GM12878 (cell line): ENCODE data around the gene NOS1AP. TPM values are rescaled to one million over a fixed set of nuclear protein-coding genes. Genes with fewer than 3 reads are reported as not detected.

Experiments used
- ATAC-seq: fragments of 200-7000 bp; cut with Tn5 transposase; 3 replicates; pipeline ENCODE4 v1.9.1; 2020; ENCODE audit warnings: mild to moderate bottlenecking, moderate library complexity
- BruUV-seq: library from RNA; stranded (reverse); fragments of 400-500 nt; replicated peaks from 2 replicates; lab custom pipeline; 2021; lab: Mats Ljungman, UMichigan
- CTCF ChIA-PET: fragments of 300-600 bp; sonication (Branson Sonifier 250); formaldehyde crosslinking; extraction: SDS; loops from one replicate; lab custom pipeline; 2021; ENCODE audit warnings: inconsistent platforms; lab: Yijun Ruan, JAX
- POLR2A ChIA-PET: fragments of 350-600 bp; formaldehyde crosslinking; extraction: SDS; loops from one replicate; lab custom pipeline; 2021; ENCODE audit warnings: inconsistent platforms; lab: Charles Lee
- RAD21 ChIA-PET: fragments of 300-600 bp; sonication (Branson Sonifier 250); formaldehyde crosslinking; loops from one replicate; lab custom pipeline; 2023; ENCODE audit warnings: antibody characterized with exemption; ENCODE audit not compliant: unreplicated experiment; lab: Charles Lee
- SMC1A ChIA-PET: fragments of 300-600 bp; sonication (Branson Sonifier 250); formaldehyde crosslinking; loops from one replicate; lab custom pipeline; 2023; ENCODE audit not compliant: unreplicated experiment, uncharacterized antibody; lab: Charles Lee
- DNase-seq: peaks from one replicate; pipeline ENCODE4 v3.0.0-alpha.2; 2011; ENCODE audit warnings: low read depth, low spot score
- FAIRE-seq: peaks from 3 replicates; lab custom pipeline; 2011; peaks lifted over from hg19 to GRCh38; lab: Jason Lieb, UNC
- H2AFZ ChIP-seq: 2 replicates; pipeline ENCODE4 v1.6.0; 2011; ENCODE audit warnings: low read depth, low read length, control low read depth; ENCODE audit not compliant: control insufficient read depth
- H3K27ac ChIP-seq: 2 replicates; pipeline ENCODE4 v1.5.1; 2011; ENCODE audit warnings: control low read depth; ENCODE audit not compliant: control insufficient read depth, insufficient read depth
- H3K27me3 ChIP-seq, 2 experiments: replicated peaks in 1 of 2; 2 replicates each; pipeline versions ENCODE4 v1.6.0 to v1.6.1; 2011; ENCODE audit warnings: low read length in 1 of 2; ENCODE audit not compliant: control insufficient read depth in 2 of 2, insufficient read depth in 2 of 2
- H3K36me3 ChIP-seq, 2 experiments: 2 replicates each; pipeline ENCODE4 v1.5.1; 2011; ENCODE audit warnings: low read length in 1 of 2; ENCODE audit not compliant: control insufficient read depth in 2 of 2, insufficient read depth in 2 of 2
- H3K4me1 ChIP-seq: 2 replicates; pipeline ENCODE4 v1.6.1; 2011; ENCODE audit warnings: mild to moderate bottlenecking, low read length, moderate library complexity, mixed read lengths; ENCODE audit not compliant: control insufficient read depth, insufficient read depth
- H3K4me2 ChIP-seq: 2 replicates; pipeline ENCODE4 v1.6.0; 2011; ENCODE audit warnings: control low read depth; ENCODE audit not compliant: control insufficient read depth, insufficient read depth
- H3K4me3 ChIP-seq: fragments of 200-600 bp; sonication (generic); 2 replicates; pipeline ENCODE4 v1.5.1; 2016
- H3K79me2 ChIP-seq: 2 replicates; pipeline ENCODE4 v1.6.0; 2011; ENCODE audit warnings: low read length; ENCODE audit not compliant: control insufficient read depth, insufficient read depth
- H3K9ac ChIP-seq: 2 replicates; pipeline ENCODE4 v1.8.0; 2011; ENCODE audit warnings: low read length, control low read depth, mixed read lengths; ENCODE audit not compliant: control insufficient read depth, insufficient read depth
- H3K9me3 ChIP-seq: replicated peaks from 3 replicates; pipeline ENCODE4 v1.5.1; 2011; ENCODE audit warnings: mild to moderate bottlenecking, low read length; ENCODE audit not compliant: control insufficient read depth, insufficient read depth
- H4K20me1 ChIP-seq: 2 replicates; pipeline ENCODE4 v1.6.0; 2011; ENCODE audit not compliant: control insufficient read depth, insufficient read depth
- BCL3 ChIP-seq: IDR thresholded peaks from 2 replicates; pipeline ENCODE4 v1.6.1; 2011; ENCODE audit warnings: borderline replicate concordance, low read depth, mild to moderate bottlenecking, moderate library complexity, low read length; ENCODE audit not compliant: insufficient read depth, poor library complexity, severe bottlenecking
- FOXM1 ChIP-seq: IDR thresholded peaks from 2 replicates; pipeline ENCODE4 v1.6.1; 2012; ENCODE audit warnings: low read depth, mild to moderate bottlenecking, inconsistent platforms, low read length, moderate library complexity
- KLF5 ChIP-seq: fragments of 450-650 bp; IDR thresholded peaks from 2 replicates; pipeline ENCODE4 v1.6.1; 2014; ENCODE audit warnings: mild to moderate bottlenecking; ENCODE audit not compliant: partially characterized antibody
- MTA2 ChIP-seq: fragments of 450-650 bp; IDR thresholded peaks from 2 replicates; pipeline ENCODE4 v1.6.1; 2016; ENCODE audit warnings: low read depth, mild to moderate bottlenecking, moderate library complexity
- NR2F1 ChIP-seq: fragments of 450-650 bp; conservative IDR thresholded peaks from 2 replicates; pipeline ENCODE4 v1.6.1; 2017; ENCODE audit warnings: mild to moderate bottlenecking
- SIX5 ChIP-seq: IDR thresholded peaks from 2 replicates; pipeline ENCODE4 v1.6.1; 2011; ENCODE audit warnings: mild to moderate bottlenecking, low read depth, low read length, moderate library complexity; ENCODE audit not compliant: severe bottlenecking
- SP1 ChIP-seq: IDR thresholded peaks from one replicate; pipeline ENCODE4 v1.6.1; 2011; ENCODE audit warnings: low read depth, low read length
- STAT1 ChIP-seq: fragments of 450-650 bp; conservative IDR thresholded peaks from 2 replicates; pipeline ENCODE4 v1.6.1; 2014; ENCODE audit warnings: antibody characterized with exemption, mild to moderate bottlenecking
- STAT3 ChIP-seq: IDR thresholded peaks from 2 replicates; pipeline ENCODE4 v1.6.1; 2011; ENCODE audit warnings: low read depth, low read length, improper control_type of control experiment
- TBL1XR1 ChIP-seq: IDR thresholded peaks from 2 replicates; pipeline ENCODE4 v1.6.1; 2012; ENCODE audit warnings: low read depth, low read length, improper control_type of control experiment
- ZNF687 ChIP-seq: fragments of 450-650 bp; IDR thresholded peaks from 2 replicates; pipeline ENCODE4 v1.6.1; 2017; ENCODE audit warnings: mild to moderate bottlenecking, moderate library complexity
- WGBS: methylation state at CpG from one replicate; pipeline ENCODE4 v1.1.6; 2016; ENCODE audit warnings: low lambda C conversion rate; ENCODE audit not compliant: insufficient replicate concordance, insufficient coverage; ENCODE audit errors: missing lambda C conversion rate; 5-methylcytosine and 5-hydroxymethylcytosine counted together
- in situ Hi-C: fragments of 300-500 bp; cut with MboI; formaldehyde crosslinking; loops from 9 replicates; pipeline ENCODE4 v1.14.3; 2018; ENCODE audit warnings: mixed read lengths
- intact Hi-C: fragments of 100-400 bp; cut with micrococcal nuclease; formaldehyde crosslinking; loops from one replicate; pipeline ENCODE4 v1.14.2; 2022; ENCODE audit not compliant: unreplicated experiment
- polyA plus RNA-seq, 11 experiments: library from polyadenylated mRNA; depleted of rRNA in 4 of 11; unstranded in 6 of 11; stranded (reverse) in 5 of 11; fragments of >200 nt; fragmentation: Nextera tagmentation in 4 of 11; fragmentation: Illumina TruSeq in 1 of 11; extraction: Ambion mirVana in 4 of 11; extraction: Trizol in 1 of 11; gene quantifications; 1 replicate in 1 of 11; 2 replicates in 10 of 11; pipeline versions ENCODE4 v1.2.1 to v1.2.3, GENCODE V29; 2011 to 2016; ENCODE audit warnings: inconsistent platforms in 2 of 11, missing spikeins in 2 of 11, low read depth in 1 of 11
- total RNA-seq, 4 experiments: library from RNA; depleted of rRNA in 3 of 4; stranded (reverse); fragments of >200 nt in 3 of 4; fragmentation: Illumina TruSeq in 1 of 4; extraction: Trizol in 1 of 4; gene quantifications; 2 replicates each; pipeline versions ENCODE4 v1.2.1 to v1.2.3, GENCODE V29; 2013 to 2021

The NOS1AP gene
- total and polyA plus RNA-seq, 10 of the 15 experiments (the other 5 are each of a cell fraction or from before 2014, with no cell fraction given), result 0.03 to 0.15 TPM; not detected in 8

- Histone ChIP-seq H4K20me1 (no peaks in the 10 kb centered on the region), H3K79me2 (no peaks in the 10 kb centered on the region), H3K27ac (no peak overlapping the region), H3K9ac (no peak overlapping the region), H3K4me2 (no peak overlapping the region), H3K4me1 (0 out of 2 replicates have a peak, but pooled peaks cover 3% of the 10 kb centered on the region), H3K9me3 (no peaks in the 10 kb centered on the region), H2AFZ (no peak overlapping the region), H3K27me3 (no peaks in the 10 kb centered on the region), H3K4me3 (no peak overlapping the region), H3K36me3 (no peaks in the 10 kb centered on the region)
- SMC1A ChIA-PET, result interaction anchor here (1.3 kb wide), 1 partner anchor 26 kb away, joined by 3 read pairs; no protein-coding TSS in a partner anchor
- ATAC-seq (no peak), FAIRE-seq (no peak), DNase-seq (no peak)
- RAD21 ChIA-PET, result interaction anchor here (1.4 kb wide), 1 partner anchor 477 kb away, joined by 3 read pairs; no protein-coding TSS in a partner anchor
- intact Hi-C loops (loop anchor here (10.0 kb wide), 1 partner anchor 465 kb away; no protein-coding TSS in a partner anchor), in situ Hi-C loops (no loop called here)
- TF ChIP-seq SP1 (no peak), BCL3 (no peak), STAT1 (no peak), TBL1XR1 (no peak)
- POLR2A ChIA-PET, result no interaction called here
- 37% methylated on average over 6 of the region's 6 CpGs for WGBS
- CTCF ChIA-PET, result interaction anchor here (1.9 kb wide), 1 partner anchor 477 kb away, joined by 5 read pairs; no protein-coding TSS in a partner anchor
- no TSS peak for BruUV-seq
Observed at GRCh38 chr1:162270016-162270770, 200.7 kb downstream of the NOS1AP start.

DNA sequence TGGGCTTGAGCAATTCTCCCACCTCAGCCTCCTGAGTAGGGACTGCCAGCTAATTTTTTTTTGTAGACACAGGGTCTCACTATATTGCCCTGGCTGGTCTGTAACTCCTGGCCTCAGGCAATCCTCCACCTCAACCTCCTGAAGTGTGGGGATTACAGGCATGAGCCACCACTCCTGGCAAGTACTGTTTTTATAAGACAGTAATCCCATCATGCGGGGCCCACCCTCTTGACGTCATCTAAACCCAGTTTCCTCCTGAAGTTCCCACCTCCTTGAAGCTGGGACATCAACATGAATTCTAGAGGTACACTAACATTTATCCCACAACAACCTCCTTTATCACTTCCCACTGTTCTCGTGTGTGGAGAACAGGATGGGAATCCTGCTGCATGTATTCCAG, 202.5 kb downstream of the NOS1AP start:
- no peak for DNase-seq
- Histone ChIP-seq H3K4me3 (no peak overlapping the region), H3K9me3 (no peaks in the 10 kb centered on the region), H2AFZ (no peak overlapping the region), H3K27me3 (no peaks in the 10 kb centered on the region), H3K9ac (no peak overlapping the region), H4K20me1 (no peaks in the 10 kb centered on the region), H3K4me2 (no peak overlapping the region), H3K27ac (no peak overlapping the region), H3K4me1 (no peaks in the 10 kb centered on the region), H3K79me2 (no peaks in the 10 kb centered on the region), H3K36me3 (no peaks in the 10 kb centered on the region)
- ATAC-seq, result no peak
- ChIA-PET POLR2A (no interaction called here), SMC1A (interaction anchor here (0.7 to 1.0 kb wide), 2 partner anchors 27 to 216 kb away, joined by 3 read pairs; no protein-coding TSS in a partner anchor), RAD21 (no interaction called here), CTCF (no interaction called here)
- BruUV-seq, result no TSS peak
- in situ Hi-C loops (no loop called here), intact Hi-C loops (loop anchor here (10.0 kb wide), 1 partner anchor 467 kb away; no protein-coding TSS in a partner anchor)
- WGBS, result 42% methylated on average over 3 of the region's 3 CpGs
- no peak for FAIRE-seq
- no peak for TF ChIP-seq STAT3
- TF ChIP-seq FOXM1, result no peak
- TF ChIP-seq ZNF687, result no peak
- no peak for TF ChIP-seq SIX5
- no peak for TF ChIP-seq KLF5
- no peak for TF ChIP-seq NR2F1
- no peak for TF ChIP-seq MTA2
